ENCODE results near the gene BLOC1S1.
"Not testable (repeated sequence)": the region's sequence is repeated elsewhere in the genome, so short reads cannot be mapped to it uniquely, and the experiment has no call there.

GRCh38 chr12:55758575-55758974 is 42.7 kb downstream of the BLOC1S1 start:
- TF ChIP-seq CTCF, POLR2AphosphoS5, POLR2A (IDR thresholded peaks at IDR 0.05): not testable (repeated sequence)
